ENCODE data around the gene TES.

TES gene

DNA sequence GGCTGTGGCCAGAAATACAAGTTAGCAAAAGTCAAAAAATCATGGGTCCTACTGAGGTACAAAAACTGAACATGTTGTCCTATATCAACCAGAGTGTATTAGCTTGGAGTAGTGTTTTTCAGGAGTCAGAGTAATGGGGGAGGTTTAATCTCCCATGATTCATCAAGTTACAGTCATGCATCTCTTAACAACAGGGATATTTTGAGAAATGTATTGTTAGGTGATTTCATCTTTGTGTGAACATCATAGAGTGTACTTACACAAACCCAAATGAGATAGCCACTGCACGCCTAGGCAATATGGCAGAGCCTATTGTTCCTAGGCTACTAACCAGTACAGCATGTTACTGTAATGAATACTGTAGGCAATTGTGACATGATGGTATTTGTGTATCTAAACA, 14.9 kb upstream of the TES start:
- DNase-seq = no peak

- no peak for DNase-seq
These were observed 13.4 kb upstream of the TES start for GRCh38 chr7:116196947-116197346.

GRCh38 chr7:116197360-116197759, 13.0 kb upstream of the TES start:
- no peak for DNase-seq

- DNase-seq = no peak
These were observed 11.5 kb upstream of the TES start for GRCh38 chr7:116198748-116199410.

- no peak for DNase-seq
These were observed 9.4 kb upstream of the TES start for GRCh38 chr7:116200963-116201362.

- no peak for DNase-seq
These were observed 4.2 kb upstream of the TES start for GRCh38 chr7:116206141-116206540.

GRCh38 chr7:116208919-116209318, 1.4 kb upstream of the TES start:
- no peak for DNase-seq

DNA sequence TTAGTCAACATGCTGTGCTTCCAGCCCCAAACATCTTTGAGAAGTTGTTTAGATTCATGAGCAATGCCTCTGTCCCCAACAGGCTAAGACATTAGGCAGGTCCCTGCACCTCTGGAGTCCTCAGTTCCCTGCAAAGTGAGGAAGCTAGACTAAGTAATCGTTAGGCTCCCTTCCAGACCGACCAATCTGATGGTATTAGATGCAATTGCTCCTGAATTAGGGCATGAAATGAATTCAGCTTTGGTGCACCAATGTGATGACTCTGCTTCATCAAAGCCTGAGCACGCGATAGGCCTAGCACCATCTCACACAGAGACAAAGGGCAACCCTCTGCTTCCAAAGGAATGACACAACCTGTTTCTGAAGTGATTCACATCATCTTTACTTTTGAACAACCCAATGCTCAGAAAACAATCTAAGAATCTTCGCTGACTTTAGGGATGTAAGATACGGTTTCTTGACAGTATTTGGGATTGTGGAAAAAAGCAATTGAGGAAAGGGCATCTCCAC, 723 bp upstream of the TES start:
- no peak for DNase-seq

GRCh38 chr7:116211006-116211912, 920 bp downstream of the TES start:
- DNase-seq = no peak

DNA sequence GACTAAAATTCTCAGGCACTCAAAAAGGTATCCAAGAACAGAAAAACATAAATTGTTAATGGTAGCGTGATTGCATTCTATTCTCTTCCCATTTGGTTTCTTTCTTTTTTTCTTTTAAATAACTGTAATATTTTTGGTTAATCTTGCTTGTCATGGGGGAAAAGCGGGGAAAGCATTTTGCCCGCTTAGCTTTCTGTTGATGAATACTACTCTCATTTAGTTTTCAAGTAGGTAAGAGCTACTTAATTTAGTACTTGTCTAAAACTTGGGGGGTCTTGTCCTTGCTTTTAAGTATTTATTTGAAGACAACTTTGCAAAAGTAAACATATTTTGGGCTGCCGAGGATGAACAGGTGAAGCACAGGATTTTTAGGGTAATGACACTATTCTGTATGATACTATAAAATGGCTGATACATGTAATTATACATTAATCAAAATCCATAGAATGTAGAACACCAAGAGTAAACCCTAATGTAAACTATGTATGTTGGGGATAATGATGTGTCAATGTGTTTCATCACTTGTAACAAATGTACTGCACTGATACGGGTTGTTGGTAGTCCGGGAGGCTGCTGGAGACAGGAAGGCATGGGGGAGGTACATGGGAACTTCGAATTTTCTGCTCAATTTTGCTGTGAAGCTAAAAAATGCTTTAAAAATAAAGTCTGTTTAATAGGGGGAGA, 1.7 kb downstream of the TES start:
- DNase-seq = no peak

DNA sequence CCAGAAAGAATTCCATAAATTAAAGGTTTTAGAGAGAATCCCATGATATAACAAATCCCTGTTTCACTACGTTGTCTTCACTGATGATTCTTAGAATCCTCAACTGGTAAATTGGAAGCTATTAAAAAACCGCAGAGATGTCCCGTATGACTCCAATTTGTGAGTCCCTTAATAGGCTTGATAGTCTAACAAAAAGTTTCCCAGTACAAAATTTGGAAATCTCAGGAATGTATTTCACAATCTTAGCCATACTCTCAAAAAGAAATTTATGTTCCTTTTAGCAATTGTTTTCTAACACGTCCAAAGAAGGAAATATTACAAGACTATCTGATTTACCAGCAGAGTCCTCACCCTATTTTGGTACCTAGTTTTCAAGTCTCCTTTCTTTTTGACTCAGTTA, 2.5 kb downstream of the TES start:
- DNase-seq = no peak

DNA sequence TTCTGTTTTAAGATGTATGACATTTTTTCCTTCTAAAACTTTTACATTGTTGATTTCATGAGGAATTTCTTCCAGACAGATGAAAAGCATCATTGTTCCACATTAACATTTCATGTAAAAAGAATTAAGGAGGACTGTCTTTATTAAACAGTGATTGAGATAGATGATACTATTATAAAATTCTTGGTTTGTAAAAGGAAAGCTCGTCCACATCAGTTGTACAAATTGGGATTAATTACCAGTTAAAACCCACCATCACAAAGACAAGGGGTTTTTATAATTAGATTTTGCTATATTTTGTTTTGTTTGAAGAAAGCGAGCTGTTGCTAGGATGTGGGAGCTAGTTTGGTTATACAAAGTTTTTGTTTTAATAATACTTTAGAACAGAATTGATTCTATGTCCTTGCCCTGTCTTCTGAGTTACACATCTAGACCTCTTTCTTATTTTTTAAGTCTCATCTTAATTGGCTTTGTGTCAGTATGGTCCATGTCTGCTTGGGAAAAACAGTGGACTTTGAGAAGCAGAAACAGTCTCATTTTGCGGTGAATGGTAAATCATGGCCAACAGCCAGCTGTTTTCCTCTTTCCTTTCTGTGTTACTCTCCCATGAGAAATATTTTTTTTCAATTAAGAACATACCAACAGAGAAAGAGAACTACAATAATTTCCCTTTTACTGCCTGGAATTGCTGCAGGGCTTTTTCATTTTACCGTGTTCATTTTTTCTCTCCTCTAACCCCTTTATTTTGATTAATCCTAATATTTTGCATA, 3.2 kb downstream of the TES start:
- no peak for DNase-seq

- DNase-seq = no peak
These were observed 4.6 kb downstream of the TES start for GRCh38 chr7:116214921-116215320.

GRCh38 chr7:116215551-116215950, 5.2 kb downstream of the TES start:
- DNase-seq = no peak

DNA sequence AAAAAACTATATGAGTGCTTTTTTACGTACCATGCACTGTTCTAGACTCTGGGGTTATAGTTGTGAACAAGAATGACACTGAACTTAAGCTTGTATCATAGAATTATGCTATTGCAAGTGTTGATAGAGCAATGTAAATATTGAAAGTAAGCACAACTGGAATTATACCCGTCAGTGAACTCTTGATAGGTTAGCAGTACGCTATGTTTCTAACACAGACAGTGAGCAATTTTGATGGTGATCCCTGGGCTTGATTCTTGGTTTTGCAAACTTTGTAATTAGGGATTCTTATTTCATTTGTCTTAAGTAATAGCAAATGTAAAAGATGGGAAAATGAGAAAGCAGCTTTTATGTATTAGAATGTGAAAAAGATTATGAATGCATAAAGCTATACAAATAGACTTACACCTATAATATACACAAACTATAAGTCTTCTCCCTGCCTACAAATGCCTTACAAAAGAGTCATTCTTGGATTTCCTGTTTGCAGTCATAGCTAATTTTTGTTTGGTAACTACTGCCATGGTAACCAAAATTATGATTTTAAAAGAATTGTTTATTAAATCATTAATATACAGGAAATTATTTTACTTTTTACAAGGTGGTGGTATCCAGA, 6.7 kb downstream of the TES start:
- no peak for DNase-seq

DNA sequence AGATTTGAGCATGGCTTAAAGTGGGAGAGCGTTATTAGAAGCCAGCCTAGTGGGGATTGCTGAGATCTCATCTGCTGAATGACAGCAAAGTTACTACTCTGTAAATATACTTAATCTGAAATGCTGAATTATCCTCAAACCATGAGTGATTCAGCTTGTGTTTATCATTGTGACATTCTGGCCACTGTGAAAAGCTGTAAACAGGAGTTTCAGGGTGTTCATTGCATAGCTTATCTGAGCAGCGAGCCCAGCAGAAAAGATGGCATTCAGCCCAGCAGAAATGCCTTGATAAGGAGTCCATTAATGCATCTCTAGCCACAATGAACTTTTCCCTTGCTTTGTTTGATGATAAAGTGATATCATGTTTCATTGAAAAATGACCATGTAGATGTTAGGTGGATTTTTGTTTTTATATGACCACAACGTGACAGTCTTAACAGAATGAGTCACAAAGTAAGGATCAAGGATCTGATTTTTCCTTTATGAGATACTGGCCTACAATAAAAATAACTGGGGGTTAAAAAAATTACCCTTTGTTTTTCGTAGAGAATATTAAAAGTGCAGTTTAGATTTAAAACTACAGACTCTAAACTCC, 7.8 kb downstream of the TES start:
- no peak for DNase-seq

GRCh38 chr7:116218747-116219146, 8.4 kb downstream of the TES start:
- DNase-seq = no peak

DNA sequence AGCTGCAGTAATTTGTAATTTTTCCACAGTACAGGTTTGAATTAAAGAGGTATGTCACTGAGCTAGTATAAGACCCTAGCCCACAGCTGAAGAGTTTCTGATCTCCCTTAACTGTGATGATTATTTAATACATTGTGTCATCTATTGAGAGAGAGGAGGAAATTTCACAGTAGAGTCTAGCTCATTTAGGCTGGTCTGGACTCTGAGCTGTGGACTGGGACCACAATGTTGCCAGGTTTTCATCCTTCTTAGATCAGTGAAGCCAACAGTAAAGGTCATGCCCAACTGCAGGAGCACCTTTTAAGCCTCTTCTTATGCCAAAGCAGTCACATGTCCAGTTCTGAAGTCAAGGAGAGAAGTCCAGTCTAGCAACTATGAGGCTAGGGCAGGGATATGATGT, 8.9 kb downstream of the TES start:
- no peak for DNase-seq

DNA sequence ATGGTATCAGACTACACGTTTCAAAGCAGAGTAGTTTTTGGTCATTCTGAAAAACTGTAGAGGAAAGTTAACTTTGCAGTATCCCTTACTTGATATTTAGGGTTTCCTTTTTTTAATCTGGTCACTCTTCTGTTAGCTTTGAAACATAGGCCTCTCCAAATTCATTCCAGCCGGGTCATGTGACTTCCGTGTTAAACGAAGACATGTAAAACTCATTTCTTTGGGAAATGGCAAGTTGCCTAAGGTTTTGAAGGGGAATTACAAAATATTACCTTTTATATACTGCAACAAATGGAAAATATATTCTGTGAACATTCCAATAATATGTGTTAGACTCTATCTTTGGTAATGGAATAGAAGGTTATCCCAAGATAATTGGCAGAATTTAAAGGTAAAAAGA, 9.5 kb downstream of the TES start:
- DNase-seq = no peak

DNA sequence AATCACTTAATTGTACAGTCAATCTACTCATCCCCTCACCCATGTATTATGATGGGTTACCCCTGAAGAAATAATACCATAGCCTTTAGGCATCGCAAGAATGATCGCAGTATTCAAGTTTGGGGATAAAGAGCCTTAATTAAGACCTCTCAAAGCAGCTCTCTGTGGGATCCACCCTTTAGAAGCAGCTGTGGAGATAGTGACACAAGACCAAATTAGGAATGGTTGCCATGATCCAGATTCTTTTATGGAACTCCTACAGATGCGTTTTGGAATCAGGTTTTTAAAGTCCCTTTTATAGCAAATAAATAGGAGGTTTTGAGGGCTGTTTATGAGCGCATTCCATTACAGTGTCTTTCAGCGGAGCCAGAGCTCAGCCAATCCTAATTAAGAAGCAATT, 12.2 kb downstream of the TES start:
- no peak for DNase-seq

DNA sequence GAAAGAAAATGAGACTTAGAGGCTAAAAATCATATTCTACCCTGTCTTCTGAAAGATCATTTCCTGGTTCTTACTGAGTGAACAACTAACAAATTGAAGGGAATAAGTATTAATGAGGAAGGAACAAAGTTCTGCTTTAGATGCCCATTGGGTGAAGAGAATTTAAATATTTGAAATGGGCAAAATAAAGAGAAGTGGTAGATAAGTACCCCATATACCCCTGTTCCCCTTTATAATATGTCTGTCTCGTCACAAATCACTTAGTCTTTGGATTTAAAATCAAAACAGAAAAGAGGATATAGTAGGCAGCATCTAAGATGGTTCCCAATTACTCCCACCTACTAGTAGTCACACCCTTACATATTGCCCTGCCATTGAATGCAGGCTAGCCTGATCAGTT, 13.2 kb downstream of the TES start:
- no peak for DNase-seq

DNA sequence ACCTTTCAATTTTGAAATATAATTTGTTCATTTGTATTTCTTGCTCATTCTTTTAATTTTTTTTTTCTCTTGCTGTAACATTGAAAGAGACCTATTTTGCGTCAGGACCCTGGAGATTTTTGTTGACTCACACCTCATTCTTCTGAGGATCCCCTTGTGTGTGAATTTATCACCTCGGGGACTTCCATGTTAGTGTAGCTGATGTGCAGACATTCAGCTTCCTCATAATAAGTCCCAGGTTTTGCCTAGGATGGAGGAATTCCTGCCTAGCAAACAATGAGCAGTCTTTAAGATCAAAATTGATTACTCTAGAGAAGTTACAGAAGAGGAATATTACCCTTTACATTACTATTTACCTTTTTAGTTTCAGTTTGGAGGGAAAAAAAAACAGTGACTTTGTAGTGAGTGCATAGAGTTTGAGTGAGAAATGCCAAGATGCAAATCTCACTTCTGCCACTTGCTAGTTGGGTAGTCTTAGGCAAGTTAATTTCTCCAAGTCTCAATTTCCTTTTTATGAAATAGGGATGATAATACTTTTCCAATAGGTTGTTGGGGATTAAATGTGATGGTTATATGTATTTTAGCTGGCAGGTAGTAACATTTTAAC, 14.3 kb downstream of the TES start:
- no peak for DNase-seq

Data from DMS 273 treated with DMSO at 0.1 percent for 48 hours (cell line).